Neural cell (in vitro differentiated cells): ENCODE data around the gene CFAP52. TPM values are rescaled to one million over a fixed set of nuclear protein-coding genes. Genes with fewer than 3 reads are reported as not detected.

Experiments used
- H2AFZ ChIP-seq: fragments of 200-600, 300-800 bp; sonication (generic), shearing (Covaris generic); 2 replicates; pipeline ENCODE4 v1.6.0; 2014; ENCODE audit warnings: low read depth, mild to moderate bottlenecking, antibody characterized with exemption, low read length, moderate library complexity
- H3F3A ChIP-seq: fragments of 200-600 bp; shearing (Covaris generic); 2 replicates; pipeline ENCODE4 v1.6.1; 2016; ENCODE audit warnings: mild to moderate bottlenecking, moderate library complexity, mixed read lengths, antibody characterized with exemption, low read length; ENCODE audit not compliant: insufficient read depth, poor library complexity, severe bottlenecking
- H3K27ac ChIP-seq: fragments of 200-600, 300-800 bp; sonication (generic), shearing (Covaris generic); 2 replicates; pipeline ENCODE4 v1.5.1; 2014; ENCODE audit warnings: mild to moderate bottlenecking, low read length, moderate library complexity
- H3K27me3 ChIP-seq: fragments of 300-800, 200-600 bp; sonication (generic), shearing (Covaris generic); 2 replicates; pipeline ENCODE4 v1.6.0; 2014; ENCODE audit warnings: mild to moderate bottlenecking, low read depth, low read length, moderate library complexity; ENCODE audit not compliant: insufficient read depth
- H3K36me3 ChIP-seq: fragments of 300-800, 200-600 bp; sonication (generic), shearing (Covaris generic); 2 replicates; pipeline ENCODE4 v1.5.1; 2014; ENCODE audit warnings: mild to moderate bottlenecking, antibody characterized with exemption, low read length, moderate library complexity; ENCODE audit not compliant: insufficient read depth
- H3K4me2 ChIP-seq: fragments of 300-800, 200-600 bp; sonication (generic), shearing (Covaris generic); 2 replicates; pipeline ENCODE4 v1.6.0; 2014; ENCODE audit warnings: mild to moderate bottlenecking, low read length
- H3K4me3 ChIP-seq: fragments of 300-800, 200-600 bp; sonication (generic), shearing (Covaris generic); 2 replicates; pipeline ENCODE4 v1.5.1; 2014; ENCODE audit warnings: mild to moderate bottlenecking, low read length, moderate library complexity
- H3K79me2 ChIP-seq: fragments of 200-600 bp; shearing (Covaris generic); replicated peaks from 2 replicates; pipeline ENCODE4 v1.6.0; 2014; ENCODE audit warnings: mild to moderate bottlenecking, low read length, moderate library complexity; ENCODE audit not compliant: insufficient read depth
- H3K9ac ChIP-seq: fragments of 300-800, 200-600 bp; sonication (generic), shearing (Covaris generic); 2 replicates; pipeline ENCODE4 v1.6.1; 2016; ENCODE audit warnings: mild to moderate bottlenecking, low read length, mixed read lengths
- H3K9me2 ChIP-seq: fragments of 200-600 bp; shearing (Covaris generic); 2 replicates; pipeline ENCODE4 v1.6.1; 2016; ENCODE audit warnings: mild to moderate bottlenecking, low read length, mixed read lengths; ENCODE audit not compliant: insufficient read depth
- H3K9me3 ChIP-seq: fragments of 200-600, 300-800 bp; sonication (generic), shearing (Covaris generic); 2 replicates; pipeline ENCODE4 v1.6.1; 2016; ENCODE audit warnings: mild to moderate bottlenecking, mixed run types, low read length, moderate library complexity, mixed read lengths
- H4K20me1 ChIP-seq: fragments of 200-600 bp; shearing (Covaris generic); 2 replicates; pipeline ENCODE4 v1.6.1; 2016; ENCODE audit warnings: mild to moderate bottlenecking, mixed run types; ENCODE audit not compliant: insufficient read depth
- CTCF ChIP-seq: fragments of 450-650 bp; IDR thresholded peaks from 2 replicates; pipeline ENCODE4 v1.5.1; 2014; ENCODE audit warnings: antibody characterized with exemption, mild to moderate bottlenecking, moderate library complexity; ENCODE audit not compliant: poor library complexity, severe bottlenecking
- EP300 ChIP-seq: fragments of 450-650 bp; conservative IDR thresholded peaks from 2 replicates; pipeline ENCODE4 v1.6.1; 2014; ENCODE audit warnings: antibody characterized with exemption, mild to moderate bottlenecking, moderate library complexity; ENCODE audit not compliant: poor library complexity, severe bottlenecking
- EZH2 ChIP-seq: fragments of 200-600, 300-800 bp; shearing (Covaris generic), sonication (generic); IDR thresholded peaks from 2 replicates; pipeline ENCODE4 v1.6.1; 2014; ENCODE audit warnings: antibody characterized with exemption, low read length, borderline replicate concordance, mild to moderate bottlenecking; ENCODE audit not compliant: insufficient read depth, poor library complexity, severe bottlenecking
- MXI1 ChIP-seq: fragments of 450-650 bp; conservative IDR thresholded peaks from 2 replicates; pipeline ENCODE4 v1.6.1; 2014; ENCODE audit warnings: antibody characterized with exemption, mild to moderate bottlenecking; ENCODE audit not compliant: poor library complexity, severe bottlenecking
- POLR2AphosphoS5 ChIP-seq: IDR thresholded peaks from 2 replicates; pipeline ENCODE4 v1.6.1; 2012
- RAD21 ChIP-seq: fragments of 450-650 bp; conservative IDR thresholded peaks from 2 replicates; pipeline ENCODE4 v1.6.1; 2014; ENCODE audit warnings: antibody characterized with exemption, mild to moderate bottlenecking, moderate library complexity
- SMC3 ChIP-seq: fragments of 450-650 bp; conservative IDR thresholded peaks from 2 replicates; pipeline ENCODE4 v1.6.1; 2014; ENCODE audit warnings: antibody characterized with exemption, mild to moderate bottlenecking, moderate library complexity; ENCODE audit not compliant: poor library complexity
- TAF1 ChIP-seq: IDR thresholded peaks from 2 replicates; pipeline ENCODE4 v1.6.1; 2012; ENCODE audit warnings: low read depth
- polyA plus RNA-seq: library from polyadenylated mRNA; depleted of rRNA; stranded (reverse); fragments of >200 nt; gene quantifications from 2 replicates; pipeline ENCODE4 v1.2.3, GENCODE V29; 2014
- TF ChIP-seq, protein P1 (sequence below): IDR thresholded peaks from 2 replicates; pipeline ENCODE4 v1.6.1; 2012; ENCODE audit warnings: borderline replicate concordance

Gene CFAP52
- polyA plus RNA-seq, 1 donor from 2014 or later: 1.9 TPM

- H3K9me3 ChIP-seq: no peaks in the 10 kb centered on the region
- no peak overlapping the region for H3K9ac ChIP-seq
- H3K27me3 ChIP-seq: no peaks in the 10 kb centered on the region
- H3K9me2 ChIP-seq: no peaks in the 10 kb centered on the region
- no peak overlapping the region for H2AFZ ChIP-seq
- H3K36me3 ChIP-seq: no peaks in the 10 kb centered on the region
- no peaks in the 10 kb centered on the region for H3F3A ChIP-seq
- H4K20me1 ChIP-seq: no peaks in the 10 kb centered on the region
- H3K4me2 ChIP-seq: no peak overlapping the region
- H3K4me3 ChIP-seq: no peak overlapping the region
- TF ChIP-seq TAF1 (no peak), MXI1 (no peak), EP300 (no peak), EZH2 (no peak), POLR2AphosphoS5 (no peak), RAD21 (peak; percentile 86), SMC3 (peak; percentile 78), CTCF (peak; percentile 85)
- TF ChIP-seq, protein P1, sequence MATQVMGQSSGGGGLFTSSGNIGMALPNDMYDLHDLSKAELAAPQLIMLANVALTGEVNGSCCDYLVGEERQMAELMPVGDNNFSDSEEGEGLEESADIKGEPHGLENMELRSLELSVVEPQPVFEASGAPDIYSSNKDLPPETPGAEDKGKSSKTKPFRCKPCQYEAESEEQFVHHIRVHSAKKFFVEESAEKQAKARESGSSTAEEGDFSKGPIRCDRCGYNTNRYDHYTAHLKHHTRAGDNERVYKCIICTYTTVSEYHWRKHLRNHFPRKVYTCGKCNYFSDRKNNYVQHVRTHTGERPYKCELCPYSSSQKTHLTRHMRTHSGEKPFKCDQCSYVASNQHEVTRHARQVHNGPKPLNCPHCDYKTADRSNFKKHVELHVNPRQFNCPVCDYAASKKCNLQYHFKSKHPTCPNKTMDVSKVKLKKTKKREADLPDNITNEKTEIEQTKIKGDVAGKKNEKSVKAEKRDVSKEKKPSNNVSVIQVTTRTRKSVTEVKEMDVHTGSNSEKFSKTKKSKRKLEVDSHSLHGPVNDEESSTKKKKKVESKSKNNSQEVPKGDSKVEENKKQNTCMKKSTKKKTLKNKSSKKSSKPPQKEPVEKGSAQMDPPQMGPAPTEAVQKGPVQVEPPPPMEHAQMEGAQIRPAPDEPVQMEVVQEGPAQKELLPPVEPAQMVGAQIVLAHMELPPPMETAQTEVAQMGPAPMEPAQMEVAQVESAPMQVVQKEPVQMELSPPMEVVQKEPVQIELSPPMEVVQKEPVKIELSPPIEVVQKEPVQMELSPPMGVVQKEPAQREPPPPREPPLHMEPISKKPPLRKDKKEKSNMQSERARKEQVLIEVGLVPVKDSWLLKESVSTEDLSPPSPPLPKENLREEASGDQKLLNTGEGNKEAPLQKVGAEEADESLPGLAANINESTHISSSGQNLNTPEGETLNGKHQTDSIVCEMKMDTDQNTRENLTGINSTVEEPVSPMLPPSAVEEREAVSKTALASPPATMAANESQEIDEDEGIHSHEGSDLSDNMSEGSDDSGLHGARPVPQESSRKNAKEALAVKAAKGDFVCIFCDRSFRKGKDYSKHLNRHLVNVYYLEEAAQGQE: no peak
- no peaks in the 10 kb centered on the region for H3K79me2 ChIP-seq
- no peak overlapping the region for H3K27ac ChIP-seq
Measured at GRCh38 chr17:9529033-9529700, 47.3 kb upstream of the CFAP52 start.

DNA sequence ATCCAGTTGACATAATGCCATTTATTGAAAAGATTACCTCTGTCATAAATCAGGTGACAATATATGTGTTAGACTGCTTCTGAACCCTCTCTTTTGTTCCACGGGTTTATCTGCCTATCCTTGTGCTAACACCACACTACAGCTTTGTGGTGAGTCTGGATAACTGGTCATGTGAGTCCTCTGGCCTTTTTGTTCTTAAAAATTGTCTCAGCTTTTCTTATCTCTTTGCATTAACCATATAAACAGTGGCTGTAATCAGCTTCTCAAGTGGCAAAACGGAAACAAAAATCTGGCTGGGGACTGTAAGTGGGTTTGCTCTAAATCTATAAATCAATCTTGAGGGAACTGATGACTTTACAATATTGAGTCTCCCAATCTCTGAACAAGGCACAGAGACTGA lies 45.4 kb upstream of the CFAP52 start:
- H3K9me2 ChIP-seq: no peaks in the 10 kb centered on the region
- H3F3A ChIP-seq: no peaks in the 10 kb centered on the region
- H3K36me3 ChIP-seq: no peaks in the 10 kb centered on the region
- H3K9ac ChIP-seq: no peak overlapping the region
- no peaks in the 10 kb centered on the region for H3K27me3 ChIP-seq
- H4K20me1 ChIP-seq: no peaks in the 10 kb centered on the region
- no peaks in the 10 kb centered on the region for H3K9me3 ChIP-seq
- no peak overlapping the region for H2AFZ ChIP-seq
- no peak overlapping the region for H3K4me2 ChIP-seq
- H3K27ac ChIP-seq: peak overlapping the region; percentile 1
- H3K4me3 ChIP-seq: peak overlapping the region; percentile 24
- TF ChIP-seq EP300: no peak
- TF ChIP-seq MXI1: no peak
- TF ChIP-seq SMC3: no peak
- TF ChIP-seq CTCF: no peak
- TF ChIP-seq, protein P1: no peak
- no peak for TF ChIP-seq POLR2AphosphoS5
- TF ChIP-seq RAD21: no peak
- no peaks in the 10 kb centered on the region for H3K79me2 ChIP-seq
